Measurements from ENCODE around the gene GRIN2A. TPM values are rescaled to one million over a fixed set of nuclear protein-coding genes. Genes with fewer than 3 reads are reported as not detected.

Gene GRIN2A
- total and polyA plus RNA-seq, 2 of the 8 experiments (the other 6 are each of a cell fraction or from before 2014, with no cell fraction given): 0.18 to 1.8 TPM

GRCh38 chr16:10085078-10085798 is 97.0 kb downstream of the GRIN2A start:
- Histone ChIP-seq H3K27ac (ENCODE audit: low read depth, low read length) (no peak overlapping the region), H3K23ac (ENCODE audit: insufficient read length) (no peak overlapping the region), H4K91ac (replicated peaks; ENCODE audit: insufficient read length, low read length) (no peak overlapping the region), H2AK5ac (ENCODE audit: low read depth, low read length) (no peak overlapping the region), H4K5ac (ENCODE audit: insufficient read length, low read depth, low read length) (no peak overlapping the region), H3K4me1 (replicated peaks in 1 of 4; ENCODE audit: control insufficient read depth in 3 of 4, insufficient read depth in 4 of 4, low read length in 3 of 4) (no peaks in the 10 kb centered on the region), H4K8ac (ENCODE audit: extremely low read depth, insufficient read depth, low read length) (no peak overlapping the region), H3K4me2 (ENCODE audit: insufficient read depth in 1 of 2, low read depth in 2 of 2, low read length in 2 of 2) (no peak overlapping the region), H3K14ac (ENCODE audit: insufficient read length) (no peak overlapping the region), H3K56ac (replicated peaks; ENCODE audit: insufficient read length, low read depth, low read length) (no peak overlapping the region), H2BK12ac (ENCODE audit: low read depth, low read length) (no peak overlapping the region), H3K4me3 (ENCODE audit: extremely low read depth in 1 of 4, insufficient read depth in 2 of 4, low read depth in 3 of 4, low read length in 4 of 4) (no peak overlapping the region), H3K23me2 (ENCODE audit: low read depth, low read length) (no peaks in the 10 kb centered on the region), H2BK15ac (ENCODE audit: low read length) (no peak overlapping the region), H3K9me3 (ENCODE audit: insufficient read depth in 2 of 2, low read depth in 1 of 2, low read length in 1 of 2) (no peaks in the 10 kb centered on the region), H2AFZ (ENCODE audit: low read length) (no peak overlapping the region), H2BK5ac (ENCODE audit: low read depth, low read length) (no peak overlapping the region), H4K20me1 (replicated peaks in 1 of 2; ENCODE audit: control insufficient read depth in 1 of 2, insufficient read depth in 2 of 2, low read length in 2 of 2) (no peaks in the 10 kb centered on the region), H3K36me3 (ENCODE audit: control insufficient read depth in 2 of 4, insufficient read depth in 4 of 4, low read length in 3 of 4) (no peaks in the 10 kb centered on the region), H3K27me3 (replicated peaks in 1 of 4; ENCODE audit: control insufficient read depth in 3 of 4, extremely low read depth in 1 of 4, insufficient read depth in 3 of 4, low read length in 3 of 4) (no peaks in the 10 kb centered on the region), H2BK20ac (ENCODE audit: low read length) (no peak overlapping the region), H3K9ac (replicated peaks in 1 of 4; ENCODE audit: extremely low read depth in 1 of 4, low read depth in 3 of 4, low read length in 3 of 4) (no peak overlapping the region), H3K18ac (ENCODE audit: extremely low read depth, low read length) (no peak overlapping the region), H3K79me1 (ENCODE audit: low read depth, low read length) (no peaks in the 10 kb centered on the region), H3K4ac (replicated peaks; ENCODE audit: insufficient read length, low read depth, low read length) (no peak overlapping the region), H3K79me2 (ENCODE audit: control insufficient read depth in 1 of 2, insufficient read depth in 2 of 2, low read length in 2 of 2) (no peaks in the 10 kb centered on the region), H2BK120ac (replicated peaks; ENCODE audit: low read depth, low read length) (no peak overlapping the region)
- ChIA-PET POLR2A (ENCODE audit: partially characterized antibody) (interaction anchor here (0.6 kb wide), 1 partner anchor 86 kb away, joined by 3 read pairs; no protein-coding TSS in a partner anchor), CTCF (ENCODE audit: partially characterized antibody) (interaction anchor here (0.6 to 1.5 kb wide), 4 partner anchors 10 to 420 kb away, joined by 3 to 5 read pairs (median 3); no protein-coding TSS in a partner anchor)
- DNase-seq (ENCODE audit: low read depth in 1 of 2, low spot score in 2 of 2) (no peak), FAIRE-seq (no peak)
- 88% methylated on average over 6 of the region's 6 CpGs; no CpG with 5 or more reads in 1 of the 2 experiments for WGBS, 2 experiments (ENCODE audit: extremely low coverage in 1 of 2, insufficient coverage in 1 of 2, insufficient read length in 1 of 2, insufficient replicate concordance in 2 of 2, low coverage in 1 of 2, low lambda C conversion rate in 2 of 2, missing lambda C conversion rate in 1 of 2)
- TF ChIP-seq TEAD4 (IDR thresholded peaks at IDR 0.05; ENCODE audit: low read depth, low read length) (0 out of 2 replicates have a peak, but pooled peaks have one; percentile 19), EZH2 (IDR thresholded peaks at IDR 0.05; ENCODE audit: low read depth, low read length, severe bottlenecking) (no peak)
